Gastroesophageal sphincter (tissue), 4 donors: ENCODE results near the gene ZSCAN23. TPM values are rescaled to one million over a fixed set of nuclear protein-coding genes. Genes with fewer than 3 reads are reported as not detected.
A peak's percentile ranks its signal among the peaks of the same experiment; 100 is the strongest.
"Not testable (repeated sequence)": the region's sequence is repeated elsewhere in the genome, so short reads cannot be mapped to it uniquely, and the experiment has no call there.

Experiments
- ATAC-seq: fragments of 150-250 bp; one replicate; pipeline ENCODE4 v1.9.1; 2016; ENCODE audit warnings: mild to moderate bottlenecking, moderate library complexity
- H3K27ac ChIP-seq, 4 donors: fragments of 200-600 bp; sonication (generic) in 3 of 4; 1 replicate in 3 of 4; 2 replicates in 1 of 4; pipeline ENCODE4 v1.5.1; 2016 to 2019
- H3K27me3 ChIP-seq: fragments of 200-600 bp; sonication (generic); one replicate; pipeline ENCODE4 v1.5.1; 2019
- H3K36me3 ChIP-seq, 2 donors: fragments of 200-600 bp; sonication (generic); one replicate each; pipeline ENCODE4 v1.5.1; 2019; ENCODE audit warnings: control low read depth in 1 of 2
- H3K4me1 ChIP-seq, 3 donors: fragments of 200-600 bp; sonication (generic); 1 replicate in 2 of 3; 2 replicates in 1 of 3; pipeline ENCODE4 v1.5.1; 2016 to 2019; ENCODE audit warnings: control low read depth in 2 of 3
- H3K4me3 ChIP-seq, 2 donors: fragments of 200-600 bp; sonication (generic); one replicate each; pipeline ENCODE4 v1.5.1; 2019; ENCODE audit warnings: mild to moderate bottlenecking in 1 of 2, moderate library complexity in 1 of 2
- H3K9me3 ChIP-seq, 3 donors: fragments of 200-600 bp; sonication (generic); one replicate each; pipeline ENCODE4 v1.5.1; 2017 to 2019; ENCODE audit warnings: control low read depth in 2 of 3
- CTCF ChIP-seq, 4 experiments: fragments of 200-600 bp in 2 of 4; fragments of 450-650 bp in 2 of 4; sonication (generic) in 1 of 4; IDR thresholded peaks; one replicate each; pipeline ENCODE4 v1.5.1; 2017 to 2019; ENCODE audit warnings: antibody characterized with exemption in 4 of 4, mild to moderate bottlenecking in 2 of 4, moderate library complexity in 2 of 4
- EP300 ChIP-seq: sonication (generic); formaldehyde crosslinking; IDR thresholded peaks from one replicate; pipeline ENCODE4 v1.6.1; 2017; ENCODE audit warnings: antibody characterized with exemption, mild to moderate bottlenecking
- POLR2A ChIP-seq, 2 donors: fragments of 450-650 bp; IDR thresholded peaks; one replicate each; pipeline ENCODE4 v1.6.1; 2017; ENCODE audit warnings: antibody characterized with exemption in 2 of 2, mild to moderate bottlenecking in 2 of 2, moderate library complexity in 1 of 2
- POLR2AphosphoS5 ChIP-seq: sonication (generic); formaldehyde crosslinking; IDR thresholded peaks from one replicate; pipeline ENCODE4 v1.6.1; 2017; ENCODE audit warnings: antibody characterized with exemption
- WGBS, 2 donors: methylation state at CpG; one replicate each; pipeline ENCODE4 v1.1.5; 2018; ENCODE audit warnings: low coverage in 1 of 2; 5-methylcytosine and 5-hydroxymethylcytosine counted together
- total RNA-seq, 4 donors: library from RNA; depleted of rRNA; stranded (reverse); fragments of >200 nt; gene quantifications; one replicate each; pipeline ENCODE4 v1.1.0, GENCODE V29; 2016

ZSCAN23 gene
- total RNA-seq, 4 donors from 2014 or later, result 2.6 to 8.1 (median 2.8) TPM

- Histone ChIP-seq H3K27ac (no peak overlapping the region), H3K36me3 (no peaks in the 10 kb centered on the region), H3K9me3 (no peaks in the 10 kb centered on the region), H3K27me3 (peaks cover 65% of the 10 kb centered on the region), H3K4me1 (peaks cover 0 to 6% (median 4%) of the 10 kb centered on the region in 3 donors), H3K4me3 (no peak overlapping the region)
- no peak for ATAC-seq
- 60 to 88% methylated on average over 1 of the region's 1 CpG for WGBS, 2 donors
- no peak for TF ChIP-seq POLR2AphosphoS5
- TF ChIP-seq EP300, result no peak
These were observed 5.8 kb upstream of the ZSCAN23 start for GRCh38 chr6:28449056-28449455.

GRCh38 chr6:28447512-28447906 lies 4.2 kb upstream of the ZSCAN23 start:
- not testable (repeated sequence) for H3K4me3 ChIP-seq, H3K9me3 ChIP-seq, ATAC-seq, H3K4me1 ChIP-seq, H3K27ac ChIP-seq, H3K36me3 ChIP-seq
- peaks cover 51% of the 10 kb centered on the region for H3K27me3 ChIP-seq

GRCh38 chr6:28446818-28447511 lies 3.7 kb upstream of the ZSCAN23 start:
- no peaks in the 10 kb centered on the region for H3K36me3 ChIP-seq
- peak overlapping the region in 1 of 2 donors; percentile 18 for H3K4me3 ChIP-seq
- WGBS, 2 donors, result 4% methylated on average over 5 to 13 of the region's 36 CpGs
- no peaks in the 10 kb centered on the region for H3K9me3 ChIP-seq
- no peak for TF ChIP-seq POLR2A (IDR thresholded peaks at IDR 0.05)
- TF ChIP-seq POLR2AphosphoS5, result no peak
- no peak for TF ChIP-seq CTCF (IDR thresholded peaks at IDR 0.05)
- no peak for TF ChIP-seq EP300
- H3K4me1 ChIP-seq, result peaks cover 0 to 6% (median 4%) of the 10 kb centered on the region in 3 donors
- peaks cover 47% of the 10 kb centered on the region for H3K27me3 ChIP-seq
- ATAC-seq, result no peak
- no peak overlapping the region for H3K27ac ChIP-seq

- 80 to 88% methylated on average over 2 to 3 of the region's 3 CpGs for WGBS, 2 donors
These were observed 1.5 kb upstream of the ZSCAN23 start for GRCh38 chr6:28444759-28445158.

GRCh38 chr6:28442586-28442985 lies 705 bp downstream of the ZSCAN23 start:
- Histone ChIP-seq H3K36me3 (peaks cover 0 to 3% of the 10 kb centered on the region in 2 donors), H3K27me3 (peaks cover 22% of the 10 kb centered on the region), H3K4me1 (peaks cover 0 to 6% (median 4%) of the 10 kb centered on the region in 3 donors), H3K4me3 (peak overlapping the region; percentile 59 to 79), H3K9me3 (no peaks in the 10 kb centered on the region), H3K27ac (peak overlapping the region in 3 of 4 donors; percentile 64 to 82 (median 77))
- no peak for ATAC-seq
- TF ChIP-seq POLR2A (IDR thresholded peaks at IDR 0.05) (no peak), EP300 (no peak), CTCF (IDR thresholded peaks at IDR 0.05) (no peak), POLR2AphosphoS5 (no peak)
- 46 to 52% methylated on average over 7 of the region's 7 CpGs for WGBS, 2 donors

More at GRCh38 chr6:28444759-28445158, 1.5 kb upstream of the ZSCAN23 start:
- ATAC-seq, H3K9me3 ChIP-seq, H3K4me1 ChIP-seq, H3K4me3 ChIP-seq, H3K27ac ChIP-seq, H3K36me3 ChIP-seq: not testable (repeated sequence)
- H3K27me3 ChIP-seq, result peaks cover 39% of the 10 kb centered on the region

- no peak for ATAC-seq
- Histone ChIP-seq H3K36me3 (peaks cover 0 to 25% of the 10 kb centered on the region in 2 donors), H3K4me1 (no peaks in the 10 kb centered on the region), H3K27me3 (no peaks in the 10 kb centered on the region), H3K4me3 (no peak overlapping the region), H3K9me3 (no peaks in the 10 kb centered on the region), H3K27ac (no peak overlapping the region)
- TF ChIP-seq POLR2A (IDR thresholded peaks at IDR 0.05) (no peak), EP300 (no peak), CTCF (IDR thresholded peaks at IDR 0.05) (no peak), POLR2AphosphoS5 (no peak)
- 77 to 89% methylated on average over 3 of the region's 3 CpGs for WGBS, 2 donors
These were observed 6.9 kb downstream of the ZSCAN23 start for GRCh38 chr6:28436404-28436803.
